K562 (cell line): ENCODE results near the gene RPL15. TPM values are rescaled to one million over a fixed set of nuclear protein-coding genes. Genes with fewer than 3 reads are reported as not detected.

ENCODE experiments used
- ADNP ChIP-seq: fragments of 200-800 bp; sonication (Bioruptor generic); IDR thresholded peaks from 2 replicates; pipeline ENCODE4 v1.6.1; 2016; ENCODE audit warnings: missing genetic modification characterization, missing compliant biosample characterization
- ARHGAP35 ChIP-seq: fragments of 450-650 bp; IDR thresholded peaks from 2 replicates; pipeline ENCODE4 v1.6.1; 2018; ENCODE audit not compliant: partially characterized antibody
- ARID1B ChIP-seq: fragments of 450-650 bp; IDR thresholded peaks from 2 replicates; pipeline ENCODE4 v1.6.1; 2016; ENCODE audit warnings: antibody characterized with exemption, mild to moderate bottlenecking, inconsistent platforms
- CREM ChIP-seq: IDR thresholded peaks from 2 replicates; pipeline ENCODE4 v1.6.1; 2014; ENCODE audit warnings: antibody characterized with exemption, low read depth
- FOXK2 ChIP-seq, 2 experiments: fragments of 450-650 bp; IDR thresholded peaks in 1 of 2; conservative IDR thresholded peaks in 1 of 2; 2 replicates each; pipeline ENCODE4 v1.6.1; 2016; ENCODE audit warnings: low read depth in 2 of 2, mild to moderate bottlenecking in 1 of 2
- HMGN3 ChIP-seq: IDR thresholded peaks from 2 replicates; pipeline ENCODE4 v1.6.1; 2011; ENCODE audit warnings: borderline replicate concordance, low read depth, mild to moderate bottlenecking, mixed read lengths, low read length; ENCODE audit not compliant: insufficient read length; ENCODE audit errors: extremely low read depth
- MBD2 ChIP-seq: sonication (generic); IDR thresholded peaks from 2 replicates; pipeline ENCODE4 v1.6.1; 2016; ENCODE audit warnings: low read depth, borderline replicate concordance
- MECOM ChIP-seq: fragments of 250-450 bp; sonication (Bioruptor Pico); IDR thresholded peaks from 2 replicates; pipeline ENCODE4 v1.8.0; 2022; ENCODE audit warnings: inconsistent platforms
- PML ChIP-seq: IDR thresholded peaks from 2 replicates; pipeline ENCODE4 v1.6.1; 2012; ENCODE audit warnings: low read length, inconsistent platforms
- SIX5 ChIP-seq, 2 experiments: IDR thresholded peaks; 2 replicates each; pipeline ENCODE4 v1.6.1; 2011; ENCODE audit warnings: low read length in 2 of 2, borderline replicate concordance in 1 of 2, low read depth in 1 of 2, mild to moderate bottlenecking in 1 of 2, moderate library complexity in 1 of 2; ENCODE audit not compliant: insufficient read depth in 1 of 2
- ZFP30 ChIP-seq: fragments of 250-450 bp; sonication (Bioruptor Pico); IDR thresholded peaks from 2 replicates; pipeline ENCODE4 v1.8.0; 2022; ENCODE audit warnings: moderate library complexity, mild to moderate bottlenecking, inconsistent platforms, borderline replicate concordance
- ZNF507 ChIP-seq: conservative IDR thresholded peaks from 2 replicates; pipeline ENCODE4 v1.6.1; 2017; ENCODE audit warnings: missing genetic modification characterization, missing compliant biosample characterization
- ZNF77 ChIP-seq: fragments of 250-450 bp; sonication (Bioruptor Pico); IDR thresholded peaks from 2 replicates; pipeline ENCODE4 v1.5.0; 2020
- polyA plus RNA-seq, 8 experiments: library from polyadenylated mRNA; depleted of rRNA in 4 of 8; stranded (reverse) in 5 of 8; unstranded in 3 of 8; fragments of >200 nt; fragmentation: Nextera tagmentation in 2 of 8; fragmentation: Illumina TruSeq in 1 of 8; extraction: Ambion mirVana in 2 of 8; extraction: Trizol in 1 of 8; gene quantifications; 2 replicates each; pipeline versions ENCODE4 v1.2.1 to v1.2.3, GENCODE V29; 2011 to 2014; ENCODE audit warnings: inconsistent platforms in 1 of 8, missing spikeins in 1 of 8
- total RNA-seq, 7 experiments: library from RNA; depleted of rRNA in 6 of 7; stranded (reverse); fragments of >200 nt in 6 of 7; fragmentation: Illumina TruSeq in 2 of 7; extraction: Trizol in 2 of 7; gene quantifications; 2 replicates each; pipeline versions ENCODE4 v1.2.1 to v1.2.3, GENCODE V29; 2011 to 2021; ENCODE audit warnings: low replicate concordance in 1 of 7
- TF ChIP-seq, protein P1 (sequence below): fragments of 250-450 bp; sonication (Bioruptor Pico); IDR thresholded peaks from 2 replicates; pipeline ENCODE4 v1.4.0; 2020; ENCODE audit warnings: borderline replicate concordance
- TF ChIP-seq, protein P2 (sequence below), 2 experiments: fragments of 450-650 bp in 1 of 2; sonication (generic) in 1 of 2; formaldehyde crosslinking in 1 of 2; IDR thresholded peaks; 2 replicates each; pipeline versions ENCODE4 v1.7.1 to v1.9.0; 2016 to 2022; ENCODE audit warnings: inconsistent platforms in 1 of 2, mild to moderate bottlenecking in 1 of 2, missing genetic modification reagents in 1 of 2
- TF ChIP-seq, protein P3 (sequence below): IDR thresholded peaks from 2 replicates; pipeline ENCODE4 v1.6.1; 2011; ENCODE audit not compliant: insufficient read length; ENCODE audit errors: extremely low read depth

RPL15 gene
- total and polyA plus RNA-seq, 9 of the 15 experiments (the other 6 are each of a cell fraction or from before 2014, with no cell fraction given): 2,393 to 8,850 (median 3,928) TPM

DNA sequence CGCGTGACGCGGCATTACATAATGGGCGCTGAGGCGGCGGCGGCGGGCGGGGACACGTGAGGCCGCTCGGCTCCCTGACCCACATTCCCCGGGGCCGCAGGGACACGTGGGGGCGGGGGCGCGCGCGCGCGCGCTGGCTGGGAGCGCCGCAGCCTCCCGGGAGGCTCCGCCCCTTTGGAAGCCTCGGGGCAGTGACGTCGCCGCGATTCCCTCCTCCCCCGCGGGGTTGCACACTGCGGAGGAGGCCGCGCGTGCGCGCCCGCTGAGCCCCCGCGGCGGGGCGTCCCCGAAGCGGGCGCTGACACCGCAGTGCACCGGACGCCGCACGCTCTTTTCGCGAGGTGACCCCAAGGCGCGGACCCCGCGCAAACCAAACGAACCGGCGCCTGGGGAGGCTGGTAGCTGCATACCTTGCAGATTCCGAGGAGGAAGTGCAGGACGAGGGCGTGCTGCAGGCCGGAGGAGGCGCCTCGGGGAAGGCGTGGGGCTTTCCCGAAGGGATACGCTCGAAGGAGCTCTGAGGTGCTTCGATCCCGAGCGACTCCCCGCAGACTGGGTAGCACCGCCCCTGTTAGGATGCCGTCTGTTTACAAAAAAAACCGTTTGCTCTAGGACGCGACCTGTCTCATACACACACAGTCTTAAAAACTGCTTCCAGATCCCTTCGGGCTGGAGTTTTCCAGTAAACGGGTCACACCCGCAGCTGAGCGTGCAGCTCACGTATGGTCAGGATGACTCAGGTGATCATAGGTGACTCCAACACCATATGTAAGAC lies 29.2 kb downstream of the RPL15 start (continued):
- peak; percentile 99 for TF ChIP-seq HMGN3
- TF ChIP-seq CREM: peak; percentile 95
- 0 out of 2 replicates have a peak, but pooled peaks have one; percentile 18 for TF ChIP-seq PML
- no peak for TF ChIP-seq SIX5 (IDR thresholded peaks at IDR 0.05; ENCODE audit: borderline replicate concordance in 1 of 2, insufficient read depth in 1 of 2, low read depth in 1 of 2, low read length in 2 of 2)
- TF ChIP-seq ARHGAP35: no peak
- peak; percentile 58 to 60; a peak in 3 of 4 replicates for TF ChIP-seq FOXK2 (conservative IDR thresholded peaks at IDR 0.05 in 1 of 2, IDR thresholded peaks at IDR 0.05 in 1 of 2; ENCODE audit: low read depth in 2 of 2)
- no peak for TF ChIP-seq ADNP
- no peak for TF ChIP-seq ZFP30 (CRISPR knock-in tag)
- TF ChIP-seq ARID1B: peak; percentile 40
- TF ChIP-seq ZNF507: no peak
- TF ChIP-seq, protein P1, sequence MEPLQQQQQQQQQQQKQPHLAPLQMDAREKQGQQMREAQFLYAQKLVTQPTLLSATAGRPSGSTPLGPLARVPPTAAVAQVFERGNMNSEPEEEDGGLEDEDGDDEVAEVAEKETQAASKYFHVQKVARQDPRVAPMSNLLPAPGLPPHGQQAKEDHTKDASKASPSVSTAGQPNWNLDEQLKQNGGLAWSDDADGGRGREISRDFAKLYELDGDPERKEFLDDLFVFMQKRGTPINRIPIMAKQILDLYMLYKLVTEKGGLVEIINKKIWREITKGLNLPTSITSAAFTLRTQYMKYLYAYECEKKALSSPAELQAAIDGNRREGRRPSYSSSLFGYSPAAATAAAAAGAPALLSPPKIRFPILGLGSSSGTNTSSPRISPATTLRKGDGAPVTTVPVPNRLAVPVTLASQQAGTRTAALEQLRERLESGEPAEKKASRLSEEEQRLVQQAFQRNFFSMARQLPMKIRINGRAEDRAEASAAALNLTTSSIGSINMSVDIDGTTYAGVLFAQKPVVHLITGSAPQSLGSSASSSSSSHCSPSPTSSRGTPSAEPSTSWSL (CRISPR knock-in tag): 0 out of 2 replicates have a peak, but pooled peaks have one; percentile 29
- TF ChIP-seq MBD2: no peak
- no peak; the same call in 1 of the 2 replicates for TF ChIP-seq MECOM
- TF ChIP-seq ZNF77 (CRISPR knock-in tag): no peak
- TF ChIP-seq, protein P2, sequence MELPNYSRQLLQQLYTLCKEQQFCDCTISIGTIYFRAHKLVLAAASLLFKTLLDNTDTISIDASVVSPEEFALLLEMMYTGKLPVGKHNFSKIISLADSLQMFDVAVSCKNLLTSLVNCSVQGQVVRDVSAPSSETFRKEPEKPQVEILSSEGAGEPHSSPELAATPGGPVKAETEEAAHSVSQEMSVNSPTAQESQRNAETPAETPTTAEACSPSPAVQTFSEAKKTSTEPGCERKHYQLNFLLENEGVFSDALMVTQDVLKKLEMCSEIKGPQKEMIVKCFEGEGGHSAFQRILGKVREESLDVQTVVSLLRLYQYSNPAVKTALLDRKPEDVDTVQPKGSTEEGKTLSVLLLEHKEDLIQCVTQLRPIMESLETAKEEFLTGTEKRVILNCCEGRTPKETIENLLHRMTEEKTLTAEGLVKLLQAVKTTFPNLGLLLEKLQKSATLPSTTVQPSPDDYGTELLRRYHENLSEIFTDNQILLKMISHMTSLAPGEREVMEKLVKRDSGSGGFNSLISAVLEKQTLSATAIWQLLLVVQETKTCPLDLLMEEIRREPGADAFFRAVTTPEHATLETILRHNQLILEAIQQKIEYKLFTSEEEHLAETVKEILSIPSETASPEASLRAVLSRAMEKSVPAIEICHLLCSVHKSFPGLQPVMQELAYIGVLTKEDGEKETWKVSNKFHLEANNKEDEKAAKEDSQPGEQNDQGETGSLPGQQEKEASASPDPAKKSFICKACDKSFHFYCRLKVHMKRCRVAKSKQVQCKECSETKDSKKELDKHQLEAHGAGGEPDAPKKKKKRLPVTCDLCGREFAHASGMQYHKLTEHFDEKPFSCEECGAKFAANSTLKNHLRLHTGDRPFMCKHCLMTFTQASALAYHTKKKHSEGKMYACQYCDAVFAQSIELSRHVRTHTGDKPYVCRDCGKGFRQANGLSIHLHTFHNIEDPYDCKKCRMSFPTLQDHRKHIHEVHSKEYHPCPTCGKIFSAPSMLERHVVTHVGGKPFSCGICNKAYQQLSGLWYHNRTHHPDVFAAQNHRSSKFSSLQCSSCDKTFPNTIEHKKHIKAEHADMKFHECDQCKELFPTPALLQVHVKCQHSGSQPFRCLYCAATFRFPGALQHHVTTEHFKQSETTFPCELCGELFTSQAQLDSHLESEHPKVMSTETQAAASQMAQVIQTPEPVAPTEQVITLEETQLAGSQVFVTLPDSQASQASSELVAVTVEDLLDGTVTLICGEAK (IDR thresholded peaks at IDR 0.05): peak; percentile 68; the same call in 1 of the 2 replicates
- TF ChIP-seq, protein P2 (CRISPR knock-in tag; IDR thresholded peaks at IDR 0.05): peak; percentile 31; the same call in 1 of the 2 replicates
- TF ChIP-seq, protein P3, sequence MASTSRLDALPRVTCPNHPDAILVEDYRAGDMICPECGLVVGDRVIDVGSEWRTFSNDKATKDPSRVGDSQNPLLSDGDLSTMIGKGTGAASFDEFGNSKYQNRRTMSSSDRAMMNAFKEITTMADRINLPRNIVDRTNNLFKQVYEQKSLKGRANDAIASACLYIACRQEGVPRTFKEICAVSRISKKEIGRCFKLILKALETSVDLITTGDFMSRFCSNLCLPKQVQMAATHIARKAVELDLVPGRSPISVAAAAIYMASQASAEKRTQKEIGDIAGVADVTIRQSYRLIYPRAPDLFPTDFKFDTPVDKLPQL: no peak
